Duodenal mucosa (tissue), 2 donors: ENCODE measurements around the gene OSGIN1.

Source experiments
- H3K27ac ChIP-seq: one replicate; pipeline ENCODE4 v1.7.0; 2013; ENCODE audit warnings: low read depth, low read length
- H3K27me3 ChIP-seq, 2 donors: one replicate each; pipeline ENCODE4 v1.7.0; 2013; ENCODE audit warnings: low read length in 2 of 2, control low read depth in 1 of 2; ENCODE audit not compliant: insufficient read depth in 2 of 2, control insufficient read depth in 1 of 2
- H3K36me3 ChIP-seq, 2 donors: one replicate each; pipeline ENCODE4 v1.7.0; 2013; ENCODE audit warnings: low read length in 2 of 2, control low read depth in 1 of 2; ENCODE audit not compliant: insufficient read depth in 2 of 2, control insufficient read depth in 1 of 2
- H3K4me1 ChIP-seq, 2 donors: one replicate each; pipeline ENCODE4 v1.7.0; 2013; ENCODE audit warnings: low read length in 2 of 2, control low read depth in 1 of 2; ENCODE audit not compliant: insufficient read depth in 2 of 2, control insufficient read depth in 1 of 2
- H3K4me3 ChIP-seq, 2 donors: one replicate each; pipeline ENCODE4 v1.7.0; 2013; ENCODE audit warnings: low read length in 2 of 2, low read depth in 1 of 2
- H3K9ac ChIP-seq, 2 donors: one replicate each; pipeline ENCODE4 v1.7.0; 2013; ENCODE audit warnings: low read length in 2 of 2, low read depth in 1 of 2
- H3K9me3 ChIP-seq, 2 donors: one replicate each; pipeline ENCODE4 v1.7.0; 2013; ENCODE audit warnings: low read length in 2 of 2, control low read depth in 1 of 2; ENCODE audit not compliant: control insufficient read depth in 1 of 2

Gene OSGIN1

DNA sequence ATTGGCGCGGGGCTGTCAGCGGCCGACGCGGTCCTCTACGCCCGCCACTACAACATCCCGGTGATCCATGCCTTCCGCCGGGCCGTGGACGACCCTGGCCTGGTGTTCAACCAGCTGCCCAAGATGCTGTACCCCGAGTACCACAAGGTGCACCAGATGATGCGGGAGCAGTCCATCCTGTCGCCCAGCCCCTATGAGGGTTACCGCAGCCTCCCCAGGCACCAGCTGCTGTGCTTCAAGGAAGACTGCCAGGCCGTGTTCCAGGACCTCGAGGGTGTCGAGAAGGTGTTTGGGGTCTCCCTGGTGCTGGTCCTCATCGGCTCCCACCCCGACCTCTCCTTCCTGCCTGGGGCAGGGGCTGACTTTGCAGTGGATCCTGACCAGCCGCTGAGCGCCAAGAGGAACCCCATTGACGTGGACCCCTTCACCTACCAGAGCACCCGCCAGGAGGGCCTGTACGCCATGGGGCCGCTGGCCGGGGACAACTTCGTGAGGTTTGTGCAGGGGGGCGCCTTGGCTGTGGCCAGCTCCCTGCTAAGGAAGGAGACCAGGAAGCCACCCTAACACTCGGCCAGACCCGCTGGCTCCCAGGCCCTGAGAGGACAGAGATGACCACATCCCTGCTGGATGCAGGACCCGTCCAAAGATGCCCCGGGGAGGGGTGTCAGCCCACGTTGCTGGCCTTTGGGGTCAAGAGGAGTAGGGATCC is 12.6 kb downstream of the OSGIN1 start:
- Histone ChIP-seq H3K9me3 (no peaks in the 10 kb centered on the region), H3K9ac (no peak overlapping the region), H3K36me3 (peaks cover 7 to 35% of the 10 kb centered on the region in 2 donors), H3K4me1 (no peaks in the 10 kb centered on the region), H3K27me3 (peaks cover 0 to 4% of the 10 kb centered on the region in 2 donors), H3K4me3 (no peak overlapping the region), H3K27ac (no peak overlapping the region)

DNA sequence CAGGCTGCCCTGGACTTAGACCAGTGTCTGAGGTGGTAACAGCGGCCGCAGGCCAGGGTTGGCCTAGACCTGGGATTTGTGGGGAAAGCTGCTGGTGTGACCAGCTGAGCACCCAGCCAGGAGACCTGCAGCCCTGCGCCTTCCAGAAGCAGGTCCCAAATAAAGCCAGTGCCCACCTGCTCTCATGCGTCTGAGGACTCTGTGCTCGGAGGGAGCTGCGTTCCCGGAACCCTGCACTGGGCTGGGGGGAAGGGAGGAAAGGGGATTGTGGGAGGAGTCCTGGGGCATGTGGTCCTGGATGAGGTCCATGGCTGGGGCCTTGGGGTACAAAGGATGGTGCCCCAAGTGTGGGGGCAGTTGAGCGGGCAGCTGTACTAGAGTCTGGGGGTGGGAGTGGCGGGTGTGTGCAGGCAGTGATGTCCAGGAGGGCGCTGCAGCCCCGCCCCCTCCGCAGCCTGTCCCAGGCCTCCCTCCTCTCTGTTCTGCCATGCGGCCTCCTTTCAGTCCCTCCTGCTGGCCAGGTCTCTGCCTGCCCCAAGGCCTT is 13.2 kb downstream of the OSGIN1 start:
- H3K27me3 ChIP-seq = peaks cover 0 to 4% of the 10 kb centered on the region in 2 donors
- H3K4me1 ChIP-seq = peaks cover 0 to 3% of the 10 kb centered on the region in 2 donors
- H3K9ac ChIP-seq = no peak overlapping the region
- H3K27ac ChIP-seq = no peak overlapping the region
- H3K36me3 ChIP-seq = peaks cover 7 to 30% of the 10 kb centered on the region in 2 donors
- no peak overlapping the region for H3K4me3 ChIP-seq
- H3K9me3 ChIP-seq = no peaks in the 10 kb centered on the region

GRCh38 chr16:83967091-83967490 is 14.1 kb downstream of the OSGIN1 start:
- Histone ChIP-seq H3K9ac (no peak overlapping the region), H3K36me3 (peaks cover 7 to 26% of the 10 kb centered on the region in 2 donors), H3K4me3 (no peak overlapping the region), H3K27me3 (peaks cover 0 to 4% of the 10 kb centered on the region in 2 donors), H3K4me1 (peaks cover 0 to 8% of the 10 kb centered on the region in 2 donors), H3K27ac (no peak overlapping the region), H3K9me3 (no peaks in the 10 kb centered on the region)

DNA sequence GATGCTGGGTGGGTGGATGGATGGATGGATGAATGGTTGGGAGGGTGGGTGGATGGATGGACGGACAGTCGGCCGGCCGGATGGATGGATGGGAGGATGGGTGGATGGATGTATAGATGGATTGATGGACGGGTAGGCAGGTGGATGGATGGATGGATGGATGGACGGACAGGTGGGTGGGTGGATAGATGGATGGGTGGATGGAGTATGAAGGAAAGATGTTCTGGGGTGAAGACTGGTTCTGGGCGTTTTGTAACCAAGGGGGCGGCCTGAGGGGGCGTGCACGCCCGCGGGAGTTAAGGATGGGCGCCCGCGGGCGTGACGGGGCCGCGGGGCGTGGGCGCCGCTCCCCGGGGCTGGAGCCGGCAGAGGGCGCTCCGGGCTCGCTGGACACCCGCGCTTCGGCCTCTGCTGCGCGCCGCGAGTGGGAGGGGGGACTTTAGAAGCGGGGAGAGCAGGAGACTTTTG is 14.8 kb downstream of the OSGIN1 start, which contains the start of gene NECAB2:
Gene NECAB2 (plus strand): TSS at position 407 of the 468 bp plus-strand sequence. CDS start 405 bp downstream, outside the sequence.
- Histone ChIP-seq H3K27me3 (peaks cover 0 to 4% of the 10 kb centered on the region in 2 donors), H3K4me3 (no peak within 1 kb of the TSS), H3K9me3 (no peaks in the 10 kb centered on the region), H3K27ac (no peak within 1 kb of the TSS), H3K36me3 (peaks cover 6 to 20% of the 10 kb centered on the region in 2 donors), H3K9ac (no peak within 1 kb of the TSS), H3K4me1 (peaks cover 0 to 8% of the 10 kb centered on the region in 2 donors)

GRCh38 chr16:83968306-83968851 is 15.3 kb downstream of the OSGIN1 start:
- H3K9me3 ChIP-seq = no peaks in the 10 kb centered on the region
- H3K36me3 ChIP-seq = peaks cover under 1 to 15% of the 10 kb centered on the region in 2 donors
- H3K4me1 ChIP-seq = peaks cover 0 to 8% of the 10 kb centered on the region in 2 donors
- H3K9ac ChIP-seq = no peak overlapping the region
- H3K27ac ChIP-seq = no peak overlapping the region
- H3K4me3 ChIP-seq = no peak overlapping the region
- peaks cover 0 to 4% of the 10 kb centered on the region in 2 donors for H3K27me3 ChIP-seq

- H3K27me3 ChIP-seq = peaks cover 0 to 4% of the 10 kb centered on the region in 2 donors
- H3K9ac ChIP-seq = no peak overlapping the region
- peaks cover 0 to 13% of the 10 kb centered on the region in 2 donors for H3K36me3 ChIP-seq
- no peaks in the 10 kb centered on the region for H3K9me3 ChIP-seq
- no peak overlapping the region for H3K27ac ChIP-seq
- no peak overlapping the region for H3K4me3 ChIP-seq
- peaks cover 0 to 8% of the 10 kb centered on the region in 2 donors for H3K4me1 ChIP-seq
These were observed 16.0 kb downstream of the OSGIN1 start for GRCh38 chr16:83968891-83969649.

DNA sequence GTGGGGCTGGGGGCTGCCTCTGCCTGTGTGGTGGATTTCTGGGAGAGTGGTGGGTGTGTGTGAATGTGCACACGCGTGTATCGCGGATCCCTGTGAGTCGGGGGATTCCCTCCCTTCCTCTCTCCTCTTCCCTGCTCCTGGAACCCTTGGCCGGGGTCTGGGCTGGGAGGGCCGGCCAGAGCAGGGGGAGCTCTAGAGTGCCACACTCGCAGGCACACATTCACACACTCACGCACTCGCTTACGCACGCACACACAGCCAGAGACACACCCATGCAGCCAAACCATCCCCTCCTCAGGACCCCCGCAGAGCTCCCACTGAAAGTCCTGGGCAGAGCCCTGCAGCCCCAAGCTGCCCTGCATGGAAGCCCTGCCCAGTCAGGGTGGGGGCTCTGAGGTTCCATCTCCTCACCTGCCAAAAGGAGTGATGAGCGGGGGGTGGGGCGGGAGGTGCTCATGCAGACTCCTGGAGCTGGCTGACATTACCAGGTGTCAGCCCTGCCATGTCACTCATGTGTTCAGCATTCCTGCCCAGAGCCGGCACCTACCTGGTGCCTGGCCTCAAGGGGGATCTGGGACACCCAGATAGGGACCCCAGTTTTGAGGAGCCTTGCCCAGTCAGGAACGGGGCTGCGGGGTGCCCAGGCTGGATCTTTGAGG is 16.9 kb downstream of the OSGIN1 start:
- Histone ChIP-seq H3K36me3 (peaks cover 0 to 8% of the 10 kb centered on the region in 2 donors), H3K9ac (no peak overlapping the region), H3K4me1 (peaks cover 0 to 8% of the 10 kb centered on the region in 2 donors), H3K9me3 (no peaks in the 10 kb centered on the region), H3K27me3 (peaks cover 0 to 4% of the 10 kb centered on the region in 2 donors), H3K4me3 (no peak overlapping the region), H3K27ac (no peak overlapping the region)

GRCh38 chr16:83970430-83970815 is 17.4 kb downstream of the OSGIN1 start:
- no peak overlapping the region for H3K9ac ChIP-seq
- peaks cover 0 to 4% of the 10 kb centered on the region in 2 donors for H3K27me3 ChIP-seq
- H3K4me1 ChIP-seq = peaks cover 0 to 8% of the 10 kb centered on the region in 2 donors
- peaks cover 0 to 5% of the 10 kb centered on the region in 2 donors for H3K36me3 ChIP-seq
- no peaks in the 10 kb centered on the region for H3K9me3 ChIP-seq
- no peak overlapping the region for H3K4me3 ChIP-seq
- H3K27ac ChIP-seq = no peak overlapping the region

- no peak overlapping the region for H3K27ac ChIP-seq
- H3K36me3 ChIP-seq = no peaks in the 10 kb centered on the region
- peaks cover 0 to 8% of the 10 kb centered on the region in 2 donors for H3K4me1 ChIP-seq
- peaks cover 0 to 4% of the 10 kb centered on the region in 2 donors for H3K27me3 ChIP-seq
- no peaks in the 10 kb centered on the region for H3K9me3 ChIP-seq
- no peak overlapping the region for H3K9ac ChIP-seq
- no peak overlapping the region for H3K4me3 ChIP-seq
These were observed 18.4 kb downstream of the OSGIN1 start for GRCh38 chr16:83971165-83972130.
